Upper lobe of right lung (tissue), 1 donor: Measurements from ENCODE around the gene SKI. TPM values are rescaled to one million over a fixed set of nuclear protein-coding genes. Genes with fewer than 3 reads are reported as not detected.
"Not testable (repeated sequence)": the region's sequence is repeated elsewhere in the genome, so short reads cannot be mapped to it uniquely, and the experiment has no call there.

Experiments used
- ATAC-seq: fragments of 200-7000 bp; cut with Tn5 transposase; one replicate; pipeline ENCODE4 v1.9.1; 2020; ENCODE audit warnings: mild to moderate bottlenecking, moderate library complexity
- DNase-seq: peaks from one replicate; pipeline ENCODE4 v3.0.0-alpha.2; 2020
- H3K27ac ChIP-seq: fragments of 200-600 bp; one replicate; pipeline ENCODE4 v1.8.0; 2022
- H3K27me3 ChIP-seq: fragments of 200-600 bp; one replicate; pipeline ENCODE4 v1.8.0; 2022; ENCODE audit warnings: mild to moderate bottlenecking
- H3K36me3 ChIP-seq: fragments of 200-600 bp; one replicate; pipeline ENCODE4 v1.8.0; 2022
- H3K4me1 ChIP-seq: fragments of 200-600 bp; one replicate; pipeline ENCODE4 v1.8.0; 2022
- H3K4me3 ChIP-seq: fragments of 200-600 bp; one replicate; pipeline ENCODE4 v1.8.0; 2022; ENCODE audit warnings: mild to moderate bottlenecking
- H3K9me3 ChIP-seq: fragments of 200-600 bp; one replicate; pipeline ENCODE4 v1.8.0; 2022
- CTCF ChIP-seq: fragments of 200-600 bp; IDR thresholded peaks from one replicate; pipeline ENCODE4 v1.8.0; 2022; ENCODE audit warnings: antibody characterized with exemption
- intact Hi-C: fragments of 100-400 bp; cut with DNase I; formaldehyde crosslinking; loops from one replicate; pipeline ENCODE4 v1.11.0; 2022
- total RNA-seq: library from RNA; stranded (reverse); fragmentation: NEBNext Ultra II Directional; extraction: Animal tissue kit (Norgen Biotek cat#: 25700); gene quantifications from one replicate; pipeline ENCODE4 v1.2.1, GENCODE V29; 2021
- donor health status: DM: no; HTN: yes; CAD: no; lungs with severe emphysema.

SKI gene
- total RNA-seq, 1 donor from 2014 or later = 89.6 TPM

GRCh38 chr1:2257245-2257627, 29.1 kb downstream of the SKI start:
- ATAC-seq (no peak), DNase-seq (no peak)
- Histone ChIP-seq H3K4me1 (peaks cover 71% of the 10 kb centered on the region), H3K9me3 (no peaks in the 10 kb centered on the region), H3K4me3 (no peak overlapping the region), H3K27ac (no peak overlapping the region), H3K36me3 (no peaks in the 10 kb centered on the region), H3K27me3 (no peaks in the 10 kb centered on the region)
- no peak for TF ChIP-seq CTCF
- intact Hi-C loops = no loop called here

GRCh38 chr1:2258122-2258681, 30.1 kb downstream of the SKI start:
- intact Hi-C loops = no loop called here
- no peak for DNase-seq
- ATAC-seq = no peak
- H3K9me3 ChIP-seq = no peaks in the 10 kb centered on the region
- no peaks in the 10 kb centered on the region for H3K36me3 ChIP-seq
- no peaks in the 10 kb centered on the region for H3K27me3 ChIP-seq
- no peak for TF ChIP-seq CTCF
- H3K4me1 ChIP-seq = peaks cover 67% of the 10 kb centered on the region
- peak overlapping the region; percentile 47 for H3K27ac ChIP-seq
- no peak overlapping the region for H3K4me3 ChIP-seq

GRCh38 chr1:2258996-2259395, 30.9 kb downstream of the SKI start:
- intact Hi-C loops = no loop called here
- H3K9me3 ChIP-seq = no peaks in the 10 kb centered on the region
- no peaks in the 10 kb centered on the region for H3K36me3 ChIP-seq
- no peak overlapping the region for H3K4me3 ChIP-seq
- no peak for ATAC-seq
- TF ChIP-seq CTCF = no peak
- no peaks in the 10 kb centered on the region for H3K27me3 ChIP-seq
- no peak for DNase-seq
- peaks cover 63% of the 10 kb centered on the region for H3K4me1 ChIP-seq
- no peak overlapping the region for H3K27ac ChIP-seq

- no peak for TF ChIP-seq CTCF
- H3K9me3 ChIP-seq = no peaks in the 10 kb centered on the region
- DNase-seq (peak; percentile 71), ATAC-seq (peak; percentile 55)
- peaks cover 58% of the 10 kb centered on the region for H3K4me1 ChIP-seq
- H3K27me3 ChIP-seq = no peaks in the 10 kb centered on the region
- H3K27ac ChIP-seq = no peak overlapping the region
- intact Hi-C loops = no loop called here
- no peaks in the 10 kb centered on the region for H3K36me3 ChIP-seq
- H3K4me3 ChIP-seq = no peak overlapping the region
Measured at GRCh38 chr1:2259668-2260402, 31.7 kb downstream of the SKI start.

- DNase-seq, H3K27me3 ChIP-seq, H3K9me3 ChIP-seq, ATAC-seq, H3K36me3 ChIP-seq, H3K4me3 ChIP-seq, H3K27ac ChIP-seq, intact Hi-C loops: not testable (repeated sequence)
- H3K4me1 ChIP-seq = peaks cover 57% of the 10 kb centered on the region
Measured at GRCh38 chr1:2260470-2260869, 32.4 kb downstream of the SKI start.

- H3K4me1 ChIP-seq = peaks cover 58% of the 10 kb centered on the region
- ATAC-seq = no peak
Measured at GRCh38 chr1:2260917-2261316, 32.8 kb downstream of the SKI start.

GRCh38 chr1:2261476-2262395, 33.6 kb downstream of the SKI start:
- intact Hi-C loops, H3K27ac ChIP-seq, H3K4me3 ChIP-seq, H3K27me3 ChIP-seq, H3K36me3 ChIP-seq, DNase-seq, ATAC-seq, H3K9me3 ChIP-seq: not testable (repeated sequence)
- H3K4me1 ChIP-seq = peaks cover 61% of the 10 kb centered on the region

More at GRCh38 chr1:2260917-2261316, 32.8 kb downstream of the SKI start:
- no peak for TF ChIP-seq CTCF
- Histone ChIP-seq H3K4me3 (no peak overlapping the region), H3K9me3 (no peaks in the 10 kb centered on the region), H3K36me3 (no peaks in the 10 kb centered on the region), H3K27me3 (no peaks in the 10 kb centered on the region), H3K27ac (no peak overlapping the region)
- intact Hi-C loops = no loop called here
- no peak for DNase-seq
